ENCODE results near the gene PXMP4.

The PXMP4 gene

GRCh38 chr20:33709398-33709797 lies 10.7 kb downstream of the PXMP4 start:
- H2AFZ ChIP-seq (ENCODE audit: insufficient read depth, low read length, poor library complexity) = no peak overlapping the region
- H4K12ac ChIP-seq (ENCODE audit: low read depth, low read length) = no peak overlapping the region
- no peak overlapping the region for H3K14ac ChIP-seq (ENCODE audit: low read length)
- no peaks in the 10 kb centered on the region for H3K79me2 ChIP-seq (ENCODE audit: control insufficient read depth, insufficient read depth, low read length, poor library complexity)
- H2AK5ac ChIP-seq (ENCODE audit: low read length) = no peak overlapping the region
- no peak overlapping the region for H2BK12ac ChIP-seq (ENCODE audit: low read length)
- no peaks in the 10 kb centered on the region for H3K9me3 ChIP-seq (ENCODE audit: insufficient read depth, low read depth, low read length)
- no peak overlapping the region for H4K91ac ChIP-seq (ENCODE audit: low read depth, low read length)
- H3K4me2 ChIP-seq (ENCODE audit: low read length) = no peak overlapping the region
- no peaks in the 10 kb centered on the region for H3K79me1 ChIP-seq (ENCODE audit: low read length)
- DNase-seq = no peak
- no peak overlapping the region for H3K18ac ChIP-seq (ENCODE audit: low read length)
- H3K4me1 ChIP-seq (ENCODE audit: control insufficient read depth in 1 of 2, insufficient read depth in 2 of 2, low read length in 2 of 2) = peaks cover 0 to under 1% of the 10 kb centered on the region in 2 experiments
- no peak overlapping the region for H3K27ac ChIP-seq (ENCODE audit: low read depth, low read length)
- no peak overlapping the region for H3K9ac ChIP-seq (ENCODE audit: low read length)
- H2BK120ac ChIP-seq (ENCODE audit: insufficient read depth, low read length, poor library complexity) = no peak overlapping the region
- H3K4me3 ChIP-seq (ENCODE audit: low read depth, low read length) = no peak overlapping the region
- no peak overlapping the region for H3K4ac ChIP-seq (ENCODE audit: low read depth, low read length)
- H2BK5ac ChIP-seq (ENCODE audit: low read depth, low read length, poor library complexity) = no peak overlapping the region
- no peak overlapping the region for H4K8ac ChIP-seq (ENCODE audit: low read depth, low read length)
- H3K23ac ChIP-seq (ENCODE audit: low read length) = no peak overlapping the region
- WGBS (ENCODE audit: extremely low coverage, insufficient coverage, insufficient read length) = no CpG with 5 or more reads among the region's 2 CpGs
- no peaks in the 10 kb centered on the region for H3K27me3 ChIP-seq (ENCODE audit: insufficient read depth, low read length)
- no peaks in the 10 kb centered on the region for H3K36me3 ChIP-seq (ENCODE audit: control insufficient read depth in 1 of 2, insufficient read depth in 2 of 2, low read length in 2 of 2)

GRCh38 chr20:33707668-33708067 lies 12.4 kb downstream of the PXMP4 start:
- no CpG with 5 or more reads among the region's 11 CpGs for WGBS (ENCODE audit: extremely low coverage, insufficient coverage, insufficient read length)
- no peak overlapping the region for H3K9ac ChIP-seq (ENCODE audit: low read length)
- H3K4me3 ChIP-seq (ENCODE audit: low read depth, low read length) = no peak overlapping the region
- no peak overlapping the region for H4K91ac ChIP-seq (ENCODE audit: low read depth, low read length)
- H2AFZ ChIP-seq (ENCODE audit: insufficient read depth, low read length, poor library complexity) = no peak overlapping the region
- H2AK5ac ChIP-seq (ENCODE audit: low read length) = no peak overlapping the region
- H3K4me1 ChIP-seq (ENCODE audit: control insufficient read depth in 1 of 2, insufficient read depth in 2 of 2, low read length in 2 of 2) = peaks cover 0 to 2% of the 10 kb centered on the region in 2 experiments
- no peak overlapping the region for H3K23ac ChIP-seq (ENCODE audit: low read length)
- H3K79me2 ChIP-seq (ENCODE audit: control insufficient read depth, insufficient read depth, low read length, poor library complexity) = no peaks in the 10 kb centered on the region
- H3K4ac ChIP-seq (ENCODE audit: low read depth, low read length) = no peak overlapping the region
- no peak overlapping the region for H2BK5ac ChIP-seq (ENCODE audit: low read depth, low read length, poor library complexity)
- H3K27me3 ChIP-seq (ENCODE audit: insufficient read depth, low read length) = no peaks in the 10 kb centered on the region
- peaks cover 1% of the 10 kb centered on the region for H3K9me3 ChIP-seq (ENCODE audit: insufficient read depth, low read depth, low read length)
- H4K8ac ChIP-seq (ENCODE audit: low read depth, low read length) = no peak overlapping the region
- no peak overlapping the region for H2BK120ac ChIP-seq (ENCODE audit: insufficient read depth, low read length, poor library complexity)
- no peak overlapping the region for H2BK12ac ChIP-seq (ENCODE audit: low read length)
- no peak overlapping the region for H3K18ac ChIP-seq (ENCODE audit: low read length)
- H3K79me1 ChIP-seq (ENCODE audit: low read length) = no peaks in the 10 kb centered on the region
- no peak overlapping the region for H4K12ac ChIP-seq (ENCODE audit: low read depth, low read length)
- no peak for DNase-seq
- no peaks in the 10 kb centered on the region for H3K36me3 ChIP-seq (ENCODE audit: control insufficient read depth in 1 of 2, insufficient read depth in 2 of 2, low read length in 2 of 2)
- no peak overlapping the region for H3K27ac ChIP-seq (ENCODE audit: low read depth, low read length)
- no peak overlapping the region for H3K14ac ChIP-seq (ENCODE audit: low read length)
- H3K4me2 ChIP-seq (ENCODE audit: low read length) = no peak overlapping the region

- no CpG with 5 or more reads among the region's 11 CpGs for WGBS (ENCODE audit: extremely low coverage, insufficient coverage, insufficient read length)
Measured at GRCh38 chr20:33704197-33704924, 15.7 kb downstream of the PXMP4 start.

GRCh38 chr20:33703498-33704137 lies 16.5 kb downstream of the PXMP4 start:
- H4K8ac ChIP-seq (ENCODE audit: low read depth, low read length) = no peak overlapping the region
- no peak overlapping the region for H3K4me2 ChIP-seq (ENCODE audit: low read length)
- no peak overlapping the region for H2AFZ ChIP-seq (ENCODE audit: insufficient read depth, low read length, poor library complexity)
- no peak overlapping the region for H3K4me3 ChIP-seq (ENCODE audit: low read depth, low read length)
- H4K91ac ChIP-seq (ENCODE audit: low read depth, low read length) = no peak overlapping the region
- DNase-seq = no peak
- no peaks in the 10 kb centered on the region for H3K36me3 ChIP-seq (ENCODE audit: control insufficient read depth in 1 of 2, insufficient read depth in 2 of 2, low read length in 2 of 2)
- H3K79me2 ChIP-seq (ENCODE audit: control insufficient read depth, insufficient read depth, low read length, poor library complexity) = no peaks in the 10 kb centered on the region
- no peaks in the 10 kb centered on the region for H3K79me1 ChIP-seq (ENCODE audit: low read length)
- H2AK5ac ChIP-seq (ENCODE audit: low read length) = no peak overlapping the region
- no peak overlapping the region for H2BK5ac ChIP-seq (ENCODE audit: low read depth, low read length, poor library complexity)
- no peak overlapping the region for H3K23ac ChIP-seq (ENCODE audit: low read length)
- no peak overlapping the region for H2BK12ac ChIP-seq (ENCODE audit: low read length)
- no CpG with 5 or more reads among the region's 8 CpGs for WGBS (ENCODE audit: extremely low coverage, insufficient coverage, insufficient read length)
- H3K14ac ChIP-seq (ENCODE audit: low read length) = no peak overlapping the region
- H3K27me3 ChIP-seq (ENCODE audit: insufficient read depth, low read length) = no peaks in the 10 kb centered on the region
- no peak overlapping the region for H3K4ac ChIP-seq (ENCODE audit: low read depth, low read length)
- no peak overlapping the region for H3K27ac ChIP-seq (ENCODE audit: low read depth, low read length)
- no peak overlapping the region for H2BK120ac ChIP-seq (ENCODE audit: insufficient read depth, low read length, poor library complexity)
- no peak overlapping the region for H3K9ac ChIP-seq (ENCODE audit: low read length)
- no peak overlapping the region for H4K12ac ChIP-seq (ENCODE audit: low read depth, low read length)
- H3K9me3 ChIP-seq (ENCODE audit: insufficient read depth, low read depth, low read length) = peaks cover 11% of the 10 kb centered on the region
- H3K4me1 ChIP-seq (ENCODE audit: control insufficient read depth in 1 of 2, insufficient read depth in 2 of 2, low read length in 2 of 2) = peaks cover 0 to 2% of the 10 kb centered on the region in 2 experiments
- H3K18ac ChIP-seq (ENCODE audit: low read length) = no peak overlapping the region

More at GRCh38 chr20:33704197-33704924, 15.7 kb downstream of the PXMP4 start:
- Histone ChIP-seq H2AK5ac (ENCODE audit: low read length) (no peak overlapping the region), H3K4me2 (ENCODE audit: low read length) (no peak overlapping the region), H3K9ac (ENCODE audit: low read length) (no peak overlapping the region), H3K79me1 (ENCODE audit: low read length) (no peaks in the 10 kb centered on the region), H4K12ac (ENCODE audit: low read depth, low read length) (no peak overlapping the region), H2BK12ac (ENCODE audit: low read length) (no peak overlapping the region), H2AFZ (ENCODE audit: insufficient read depth, low read length, poor library complexity) (no peak overlapping the region), H3K36me3 (ENCODE audit: control insufficient read depth in 1 of 2, insufficient read depth in 2 of 2, low read length in 2 of 2) (no peaks in the 10 kb centered on the region), H4K8ac (ENCODE audit: low read depth, low read length) (no peak overlapping the region), H3K4me3 (ENCODE audit: low read depth, low read length) (no peak overlapping the region), H3K23ac (ENCODE audit: low read length) (no peak overlapping the region), H4K91ac (ENCODE audit: low read depth, low read length) (no peak overlapping the region), H3K14ac (ENCODE audit: low read length) (no peak overlapping the region), H3K27ac (ENCODE audit: low read depth, low read length) (no peak overlapping the region), H3K27me3 (ENCODE audit: insufficient read depth, low read length) (no peaks in the 10 kb centered on the region), H2BK5ac (ENCODE audit: low read depth, low read length, poor library complexity) (no peak overlapping the region), H2BK120ac (ENCODE audit: insufficient read depth, low read length, poor library complexity) (no peak overlapping the region), H3K4ac (ENCODE audit: low read depth, low read length) (no peak overlapping the region), H3K18ac (ENCODE audit: low read length) (no peak overlapping the region), H3K9me3 (ENCODE audit: insufficient read depth, low read depth, low read length) (peaks cover 11% of the 10 kb centered on the region), H3K4me1 (ENCODE audit: control insufficient read depth in 1 of 2, insufficient read depth in 2 of 2, low read length in 2 of 2) (peaks cover 0 to 2% of the 10 kb centered on the region in 2 experiments), H3K79me2 (ENCODE audit: control insufficient read depth, insufficient read depth, low read length, poor library complexity) (no peaks in the 10 kb centered on the region)
- DNase-seq = no peak
